K562 (cell line): ENCODE data around the gene FERMT1. TPM values are rescaled to one million over a fixed set of nuclear protein-coding genes. Genes with fewer than 3 reads are reported as not detected.

ENCODE experiments used
- ATAC-seq: fragments of 200-7000 bp; cut with Tn5 transposase; 3 replicates; pipeline ENCODE4 v1.9.1; 2020; ENCODE audit warnings: moderate library complexity
- BruUV-seq: library from RNA; stranded (reverse); fragments of 400-500 nt; replicated peaks from 2 replicates; lab custom pipeline; 2021; lab: Mats Ljungman, UMichigan
- CTCF ChIA-PET: fragments of 300-600 bp; formaldehyde crosslinking; extraction: SDS; loops from one replicate; lab custom pipeline; 2021; ENCODE audit warnings: low intra/inter-chr PET ratio; lab: Yijun Ruan, JAX
- POLR2A ChIA-PET: fragments of 300-600, 350-650 bp; sonication (Branson Sonifier 250); formaldehyde crosslinking; extraction: SDS; loops from one replicate; lab custom pipeline; 2021; ENCODE audit warnings: antibody characterized with exemption, inconsistent platforms; lab: Yijun Ruan, JAX
- DNase-seq, 4 experiments: peaks; one replicate each; pipeline versions ENCODE4 v3.0.0 to v3.0.0-alpha.2; 2011 to 2018; ENCODE audit warnings: low spot score in 3 of 4, mixed read lengths in 3 of 4; ENCODE audit errors: extremely low read depth in 1 of 4
- FAIRE-seq: peaks from 2 replicates; lab custom pipeline; 2011; peaks lifted over from hg19 to GRCh38; lab: Jason Lieb, UNC
- H2AFZ ChIP-seq: 2 replicates; pipeline ENCODE4 v1.6.0; 2011; ENCODE audit warnings: low read depth, low read length, control low read depth, inconsistent platforms
- H3K27ac ChIP-seq: fragments of 200-600 bp; 3 replicates; pipeline ENCODE4 v1.8.0; 2011; ENCODE audit warnings: low read depth, mild to moderate bottlenecking, control low read depth, inconsistent platforms, low read length, moderate library complexity, mixed read lengths; ENCODE audit errors: extremely low read depth
- H3K27me3 ChIP-seq, 2 experiments: fragments of 300-600 bp in 1 of 2; 2 replicates in 1 of 2; 3 replicates in 1 of 2; pipeline versions ENCODE4 v1.6.0 to v1.8.0; 2011; ENCODE audit warnings: inconsistent platforms in 2 of 2, low read length in 2 of 2, mild to moderate bottlenecking in 1 of 2, mixed read lengths in 1 of 2, moderate library complexity in 1 of 2; ENCODE audit not compliant: control insufficient read depth in 2 of 2, insufficient read depth in 2 of 2
- H3K36me3 ChIP-seq: fragments of 300-600 bp; 3 replicates; pipeline ENCODE4 v1.8.0; 2011; ENCODE audit warnings: mild to moderate bottlenecking, low read length, inconsistent platforms; ENCODE audit not compliant: control insufficient read depth, insufficient read depth
- H3K4me1 ChIP-seq, 2 experiments: fragments of 200-600 bp in 1 of 2; replicated peaks in 1 of 2; 2 replicates in 1 of 2; 3 replicates in 1 of 2; pipeline versions ENCODE4 v1.5.1 to v1.8.0; 2011; ENCODE audit warnings: inconsistent platforms in 2 of 2, low read length in 2 of 2, mild to moderate bottlenecking in 1 of 2, mixed read lengths in 1 of 2, moderate library complexity in 1 of 2; ENCODE audit not compliant: control insufficient read depth in 2 of 2, insufficient read depth in 2 of 2
- H3K4me2 ChIP-seq: 2 replicates; pipeline ENCODE4 v1.6.1; 2011; ENCODE audit warnings: low read length, control low read depth, inconsistent platforms, mixed read lengths; ENCODE audit not compliant: insufficient read depth
- H3K4me3 ChIP-seq: fragments of 200-600 bp; sonication (generic), shearing (Covaris generic); 2 replicates; pipeline ENCODE4 v1.5.1; 2016; ENCODE audit warnings: control low read depth, inconsistent platforms
- H3K79me2 ChIP-seq: fragments of 200-600 bp; 3 replicates; pipeline ENCODE4 v1.8.0; 2011; ENCODE audit warnings: low read length, inconsistent platforms; ENCODE audit not compliant: control insufficient read depth, insufficient read depth
- H3K9ac ChIP-seq, 2 experiments: 2 replicates each; pipeline versions ENCODE4 v1.6.0 to v1.6.1; 2011; ENCODE audit warnings: low read depth in 2 of 2, low read length in 2 of 2, control low read depth in 1 of 2, inconsistent platforms in 1 of 2, mild to moderate bottlenecking in 1 of 2, mixed read lengths in 1 of 2; ENCODE audit not compliant: insufficient read depth in 1 of 2
- H3K9me1 ChIP-seq: one replicate; pipeline ENCODE4 v1.6.0; 2011; ENCODE audit warnings: inconsistent platforms, mild to moderate bottlenecking, low read length, moderate library complexity; ENCODE audit not compliant: control insufficient read depth, insufficient read depth
- H3K9me3 ChIP-seq: replicated peaks from 2 replicates; pipeline ENCODE4 v1.5.1; 2011; ENCODE audit warnings: low read depth, low read length, inconsistent platforms; ENCODE audit not compliant: control insufficient read depth, insufficient read depth
- H4K20me1 ChIP-seq: replicated peaks from 2 replicates; pipeline ENCODE4 v1.6.1; 2011; ENCODE audit warnings: low read length, inconsistent platforms, mixed read lengths; ENCODE audit not compliant: control insufficient read depth, insufficient read depth
- E2F8 ChIP-seq: fragments of 450-650 bp; IDR thresholded peaks from 2 replicates; pipeline ENCODE4 v1.7.1; 2018; ENCODE audit warnings: mild to moderate bottlenecking, low read depth; ENCODE audit not compliant: partially characterized antibody
- MBD1 ChIP-seq: fragments of 250-450 bp; sonication (Bioruptor Pico); IDR thresholded peaks from 2 replicates; pipeline ENCODE4 v1.8.0; 2022; ENCODE audit warnings: inconsistent platforms
- RBM34 ChIP-seq: fragments of 200-400 bp; formaldehyde crosslinking; IDR thresholded peaks from 2 replicates; pipeline ENCODE4 v1.6.1; 2018; ENCODE audit warnings: low read length, borderline replicate concordance; ENCODE audit not compliant: insufficient read depth
- RREB1 ChIP-seq: fragments of 250-450 bp; sonication (Bioruptor Pico); IDR thresholded peaks from 2 replicates; pipeline ENCODE4 v1.4.0; 2020
- SMAD3 ChIP-seq: fragments of 450-650 bp; formaldehyde crosslinking; conservative IDR thresholded peaks from 2 replicates; pipeline ENCODE4 v1.4.0; 2020; ENCODE audit warnings: mild to moderate bottlenecking
- ZBTB1 ChIP-seq: sonication (generic); formaldehyde crosslinking; IDR thresholded peaks from 2 replicates; pipeline ENCODE4 v1.8.1; 2023; ENCODE audit warnings: missing genetic modification reagents, low read depth, mild to moderate bottlenecking, borderline replicate concordance
- ZBTB8A ChIP-seq: fragments of 450-650 bp; IDR thresholded peaks from 2 replicates; pipeline ENCODE4 v1.6.1; 2018; ENCODE audit warnings: mild to moderate bottlenecking, moderate library complexity; ENCODE audit not compliant: partially characterized antibody
- ZNF354B ChIP-seq: fragments of 250-450 bp; sonication (Bioruptor Pico); IDR thresholded peaks from 2 replicates; pipeline ENCODE4 v1.4.0; 2020
- ZNF507 ChIP-seq: conservative IDR thresholded peaks from 2 replicates; pipeline ENCODE4 v1.6.1; 2017; ENCODE audit warnings: missing genetic modification characterization, missing compliant biosample characterization
- WGBS: fragments of 100-300 bp; shearing (Covaris generic); methylation state at CpG from one replicate; pipeline ENCODE4 v1.1.6; 2016; ENCODE audit warnings: low coverage, mixed read lengths; ENCODE audit not compliant: insufficient coverage; ENCODE audit errors: missing lambda C conversion rate; 5-methylcytosine and 5-hydroxymethylcytosine counted together
- in situ Hi-C: fragments of 300-500 bp; cut with MboI; formaldehyde crosslinking; loops from 4 replicates; pipeline ENCODE4 v1.15.0; 2018; ENCODE audit warnings: inconsistent platforms, mixed read lengths
- intact Hi-C: fragments of 100-400 bp; cut with micrococcal nuclease; formaldehyde crosslinking; loops from 2 replicates; pipeline ENCODE4 v1.14.2; 2022
- polyA plus RNA-seq, 8 experiments: library from polyadenylated mRNA; depleted of rRNA in 4 of 8; stranded (reverse) in 5 of 8; unstranded in 3 of 8; fragments of >200 nt; fragmentation: Nextera tagmentation in 2 of 8; fragmentation: Illumina TruSeq in 1 of 8; extraction: Ambion mirVana in 2 of 8; extraction: Trizol in 1 of 8; gene quantifications; 2 replicates each; pipeline versions ENCODE4 v1.2.1 to v1.2.3, GENCODE V29; 2011 to 2014; ENCODE audit warnings: inconsistent platforms in 1 of 8, missing spikeins in 1 of 8
- total RNA-seq, 7 experiments: library from RNA; depleted of rRNA in 6 of 7; stranded (reverse); fragments of >200 nt in 6 of 7; fragmentation: Illumina TruSeq in 2 of 7; extraction: Trizol in 2 of 7; gene quantifications; 2 replicates each; pipeline versions ENCODE4 v1.2.1 to v1.2.3, GENCODE V29; 2011 to 2021; ENCODE audit warnings: low replicate concordance in 1 of 7

Gene FERMT1
- total and polyA plus RNA-seq, 9 of the 15 experiments (the other 6 are each of a cell fraction or from before 2014, with no cell fraction given): 0.07 TPM; not detected in 8

- Histone ChIP-seq H3K79me2 (no peaks in the 10 kb centered on the region), H2AFZ (no peak overlapping the region), H3K4me2 (no peak overlapping the region), H3K4me1 (no peaks in the 10 kb centered on the region), H3K36me3 (no peaks in the 10 kb centered on the region), H3K9ac (no peak overlapping the region), H3K9me1 (no peaks in the 10 kb centered on the region), H3K9me3 (no peaks in the 10 kb centered on the region; the same call in 1 of the 2 replicates), H4K20me1 (no peaks in the 10 kb centered on the region), H3K27ac (no peak overlapping the region), H3K4me3 (no peak overlapping the region), H3K27me3 (no peaks in the 10 kb centered on the region)
- in situ Hi-C loops: no loop called here
- WGBS: 0% methylated on average over 1 of the region's 1 CpG
- ChIA-PET CTCF (no interaction called here), POLR2A (no interaction called here)
- BruUV-seq: no TSS peak
- DNase-seq (no peak), ATAC-seq (no peak), FAIRE-seq (no peak)
- intact Hi-C loops: no loop called here
- TF ChIP-seq SMAD3 (CRISPR knock-in tag): no peak
- TF ChIP-seq MBD1 (CRISPR knock-in tag): no peak
- peak; percentile 93 for TF ChIP-seq ZNF507
- TF ChIP-seq RBM34: no peak
- TF ChIP-seq ZBTB8A: no peak
- TF ChIP-seq ZNF354B: 0 out of 2 replicates have a peak, but pooled peaks have one; percentile 16
- TF ChIP-seq E2F8: no peak
- no peak for TF ChIP-seq ZBTB1
- TF ChIP-seq RREB1 (CRISPR knock-in tag): no peak
Measured at GRCh38 chr20:6114696-6115095, 8.1 kb downstream of the FERMT1 start.
